ENCODE measurements around the gene PRRG4.
"Not testable (repeated sequence)": the region's sequence is repeated elsewhere in the genome, so short reads cannot be mapped to it uniquely, and the experiment has no call there.

Gene PRRG4

DNA sequence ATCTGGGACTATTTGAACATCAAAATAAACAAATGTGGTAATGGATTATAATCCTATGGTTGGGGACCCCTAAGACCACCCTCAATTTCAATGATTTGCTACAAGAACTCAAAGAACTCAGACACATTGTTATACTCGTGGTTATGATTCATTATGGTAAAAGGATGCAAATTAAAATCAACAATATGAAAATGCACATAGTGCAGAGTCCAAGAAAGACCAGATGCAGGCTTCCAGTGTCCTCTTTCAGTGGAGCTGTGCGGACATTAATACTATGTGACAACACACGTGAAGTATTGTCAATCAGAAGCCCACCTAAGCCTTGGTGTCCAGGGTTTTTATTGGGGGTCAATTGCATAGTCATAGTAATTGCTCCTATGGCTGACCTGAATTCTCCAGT lies 53.7 kb downstream of the PRRG4 start:
- no peak overlapping the region for H3K27ac Mint-ChIP-seq
- TF ChIP-seq, protein P1, sequence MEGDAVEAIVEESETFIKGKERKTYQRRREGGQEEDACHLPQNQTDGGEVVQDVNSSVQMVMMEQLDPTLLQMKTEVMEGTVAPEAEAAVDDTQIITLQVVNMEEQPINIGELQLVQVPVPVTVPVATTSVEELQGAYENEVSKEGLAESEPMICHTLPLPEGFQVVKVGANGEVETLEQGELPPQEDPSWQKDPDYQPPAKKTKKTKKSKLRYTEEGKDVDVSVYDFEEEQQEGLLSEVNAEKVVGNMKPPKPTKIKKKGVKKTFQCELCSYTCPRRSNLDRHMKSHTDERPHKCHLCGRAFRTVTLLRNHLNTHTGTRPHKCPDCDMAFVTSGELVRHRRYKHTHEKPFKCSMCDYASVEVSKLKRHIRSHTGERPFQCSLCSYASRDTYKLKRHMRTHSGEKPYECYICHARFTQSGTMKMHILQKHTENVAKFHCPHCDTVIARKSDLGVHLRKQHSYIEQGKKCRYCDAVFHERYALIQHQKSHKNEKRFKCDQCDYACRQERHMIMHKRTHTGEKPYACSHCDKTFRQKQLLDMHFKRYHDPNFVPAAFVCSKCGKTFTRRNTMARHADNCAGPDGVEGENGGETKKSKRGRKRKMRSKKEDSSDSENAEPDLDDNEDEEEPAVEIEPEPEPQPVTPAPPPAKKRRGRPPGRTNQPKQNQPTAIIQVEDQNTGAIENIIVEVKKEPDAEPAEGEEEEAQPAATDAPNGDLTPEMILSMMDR (IDR thresholded peaks at IDR 0.05) = no peak
- no peak overlapping the region for H3K4me3 Mint-ChIP-seq
- peaks cover 11% of the 10 kb centered on the region for H3K4me1 Mint-ChIP-seq
- peaks cover 27% of the 10 kb centered on the region for H3K9me3 Mint-ChIP-seq
- H3K36me3 Mint-ChIP-seq (ENCODE audit: low read depth) = peaks cover 4% of the 10 kb centered on the region
- peaks cover 5% of the 10 kb centered on the region for H3K27me3 Mint-ChIP-seq (ENCODE audit: low read depth, poor library complexity)
- no peak for DNase-seq

DNA sequence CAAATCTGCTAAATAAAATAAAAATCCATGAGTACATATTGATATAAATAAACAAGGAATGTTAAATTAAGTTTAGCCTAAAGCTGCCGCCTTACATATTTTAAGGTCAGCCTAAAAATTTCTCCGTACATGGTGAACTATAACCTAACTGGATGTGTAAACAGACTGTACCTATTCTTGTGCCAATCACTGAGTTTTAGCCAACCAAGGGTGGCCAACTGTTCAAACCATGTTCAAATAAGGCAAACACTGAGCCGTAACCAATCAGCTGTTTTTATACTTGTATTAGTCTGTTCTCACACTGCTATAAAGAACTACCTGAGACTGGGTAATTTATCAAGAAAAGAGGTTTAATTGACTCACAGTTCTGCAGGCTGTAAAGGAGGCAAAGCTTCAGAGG lies 54.3 kb downstream of the PRRG4 start:
- H3K4me1 Mint-ChIP-seq = peaks cover 11% of the 10 kb centered on the region
- H3K27me3 Mint-ChIP-seq (ENCODE audit: low read depth, poor library complexity) = peaks cover 4% of the 10 kb centered on the region
- no peak overlapping the region for H3K4me3 Mint-ChIP-seq
- no peak for DNase-seq
- peak overlapping the region; percentile 73 for H3K27ac Mint-ChIP-seq
- peaks cover 32% of the 10 kb centered on the region for H3K9me3 Mint-ChIP-seq
- peaks cover 9% of the 10 kb centered on the region for H3K36me3 Mint-ChIP-seq (ENCODE audit: low read depth)
- TF ChIP-seq, protein P1 (IDR thresholded peaks at IDR 0.05) = no peak

DNA sequence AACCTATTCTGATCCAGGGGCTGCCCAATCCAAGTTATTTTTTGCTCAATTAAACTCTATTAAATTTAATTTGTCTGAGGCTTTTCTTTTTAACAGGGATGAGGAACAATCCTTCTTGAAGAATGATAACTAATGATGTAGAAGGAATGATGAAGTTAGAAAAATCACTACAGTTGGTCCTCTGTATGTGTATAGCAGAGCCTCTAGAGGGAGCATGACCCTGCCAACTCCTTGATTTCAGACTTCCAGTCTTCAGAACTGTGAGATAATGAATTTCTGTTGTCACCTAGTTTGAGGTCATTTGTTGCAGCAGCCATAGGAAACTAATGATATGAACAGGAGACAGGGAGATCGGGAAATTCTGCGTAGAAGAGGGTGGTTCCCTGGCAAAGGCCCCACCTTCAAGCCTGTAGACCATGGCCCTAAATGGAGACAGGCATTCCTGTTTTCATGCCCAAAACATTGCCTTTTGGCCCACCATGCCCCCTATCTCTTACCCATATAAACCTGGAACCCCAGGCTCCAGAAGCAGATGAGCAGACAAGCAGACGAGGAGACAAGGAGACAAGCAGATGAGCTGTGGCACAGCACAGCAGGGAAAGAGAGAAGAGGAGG lies 55.1 kb downstream of the PRRG4 start:
- Mint-ChIP-seq H3K36me3 (ENCODE audit: low read depth) (peaks cover 17% of the 10 kb centered on the region), H3K4me3 (no peak overlapping the region), H3K9me3 (peaks cover 41% of the 10 kb centered on the region), H3K27me3 (ENCODE audit: low read depth, poor library complexity) (peaks cover 4% of the 10 kb centered on the region), H3K4me1 (peaks cover 12% of the 10 kb centered on the region), H3K27ac (no peak overlapping the region)
- TF ChIP-seq, protein P1 (IDR thresholded peaks at IDR 0.05) = no peak
- no peak for DNase-seq

DNA sequence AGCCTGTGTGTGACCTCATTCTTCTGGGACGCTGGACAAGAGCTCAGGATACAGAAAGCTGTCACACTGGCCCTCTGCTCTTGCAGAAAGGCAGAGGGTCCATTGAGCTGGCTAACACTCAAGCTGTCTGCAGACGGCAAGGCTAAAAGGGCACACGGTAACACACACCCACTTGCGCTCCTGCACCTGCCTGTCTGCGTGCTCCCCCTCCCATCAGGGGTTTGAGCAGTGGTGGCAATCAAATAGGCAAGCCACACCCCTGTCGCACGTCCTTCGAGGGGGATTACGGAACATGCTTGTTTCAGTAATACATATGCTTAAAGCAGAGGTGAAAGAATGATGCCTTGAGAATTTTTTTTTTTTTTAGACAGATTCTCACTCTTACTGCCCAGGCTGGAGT lies 55.8 kb downstream of the PRRG4 start:
- no peak overlapping the region for H3K27ac Mint-ChIP-seq
- H3K9me3 Mint-ChIP-seq = peaks cover 46% of the 10 kb centered on the region
- H3K36me3 Mint-ChIP-seq (ENCODE audit: low read depth) = peaks cover 21% of the 10 kb centered on the region
- H3K4me3 Mint-ChIP-seq = no peak overlapping the region
- TF ChIP-seq, protein P1 (IDR thresholded peaks at IDR 0.05) = no peak
- DNase-seq = no peak
- peaks cover 4% of the 10 kb centered on the region for H3K27me3 Mint-ChIP-seq (ENCODE audit: low read depth, poor library complexity)
- H3K4me1 Mint-ChIP-seq = peaks cover 19% of the 10 kb centered on the region

DNA sequence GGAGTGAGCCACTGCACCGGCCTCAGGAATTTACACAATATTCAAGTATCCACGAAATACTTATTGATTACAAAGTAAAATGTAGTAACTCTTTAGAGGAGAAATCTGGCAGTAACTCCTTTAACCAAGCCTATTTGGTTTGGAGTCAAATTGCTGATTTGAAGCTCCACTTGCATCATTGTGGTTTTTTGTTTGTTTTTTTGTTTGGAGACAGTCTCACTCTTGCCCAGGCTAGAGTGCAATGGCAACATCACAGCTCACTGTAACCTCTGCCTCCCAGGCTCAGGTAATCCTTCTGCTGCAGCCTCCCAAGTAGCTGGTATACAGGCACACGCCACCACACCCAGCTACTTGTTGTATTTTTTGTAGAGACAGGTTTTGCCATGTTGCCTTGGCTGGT lies 56.5 kb downstream of the PRRG4 start:
- no peak overlapping the region for H3K4me3 Mint-ChIP-seq
- H3K27ac Mint-ChIP-seq = no peak overlapping the region
- H3K4me1 Mint-ChIP-seq = peaks cover 24% of the 10 kb centered on the region
- peaks cover 21% of the 10 kb centered on the region for H3K36me3 Mint-ChIP-seq (ENCODE audit: low read depth)
- peaks cover 4% of the 10 kb centered on the region for H3K27me3 Mint-ChIP-seq (ENCODE audit: low read depth, poor library complexity)
- TF ChIP-seq, protein P1 (IDR thresholded peaks at IDR 0.05) = no peak
- DNase-seq = no peak
- H3K9me3 Mint-ChIP-seq = peaks cover 46% of the 10 kb centered on the region

DNA sequence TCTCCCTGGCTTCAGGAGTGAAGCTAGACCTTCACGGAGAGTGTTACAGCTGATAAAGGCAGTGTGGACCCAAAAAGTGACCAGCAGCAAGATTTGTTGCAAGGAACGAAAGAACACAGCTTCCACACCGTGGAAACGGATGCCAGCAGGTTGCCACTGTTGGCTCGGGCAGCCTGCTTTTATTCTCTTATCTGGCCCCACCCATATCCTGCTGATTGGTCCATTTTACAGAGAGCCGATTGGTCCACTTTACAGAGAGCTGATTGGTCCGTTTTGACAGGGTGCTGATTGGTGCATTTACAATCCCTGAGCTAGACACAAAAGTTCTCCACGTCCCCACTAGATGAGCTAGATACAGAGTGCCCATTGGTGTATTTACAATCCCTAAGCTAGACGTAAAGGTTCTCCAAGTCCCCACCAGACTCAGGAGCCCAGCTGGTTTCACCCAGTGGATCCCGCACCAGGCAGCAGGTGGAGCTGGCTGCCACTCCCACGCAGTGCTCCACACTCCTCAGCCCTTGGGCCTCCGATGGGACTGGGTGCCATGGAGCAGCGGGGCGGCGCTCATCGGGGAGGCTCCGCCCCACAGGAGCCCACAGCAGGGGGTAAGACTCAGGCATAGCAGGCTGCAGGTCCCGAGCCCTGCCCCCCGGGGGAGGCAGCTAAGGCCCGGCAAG lies 58.1 kb downstream of the PRRG4 start:
- Mint-ChIP-seq H3K4me1 (peaks cover 34% of the 10 kb centered on the region), H3K9me3 (peaks cover 46% of the 10 kb centered on the region), H3K36me3 (ENCODE audit: low read depth) (peaks cover 21% of the 10 kb centered on the region), H3K27ac (peak overlapping the region; percentile 42)
- H3K4me3 Mint-ChIP-seq; H3K27me3 Mint-ChIP-seq (ENCODE audit: low read depth, poor library complexity); DNase-seq: not testable (repeated sequence)

DNA sequence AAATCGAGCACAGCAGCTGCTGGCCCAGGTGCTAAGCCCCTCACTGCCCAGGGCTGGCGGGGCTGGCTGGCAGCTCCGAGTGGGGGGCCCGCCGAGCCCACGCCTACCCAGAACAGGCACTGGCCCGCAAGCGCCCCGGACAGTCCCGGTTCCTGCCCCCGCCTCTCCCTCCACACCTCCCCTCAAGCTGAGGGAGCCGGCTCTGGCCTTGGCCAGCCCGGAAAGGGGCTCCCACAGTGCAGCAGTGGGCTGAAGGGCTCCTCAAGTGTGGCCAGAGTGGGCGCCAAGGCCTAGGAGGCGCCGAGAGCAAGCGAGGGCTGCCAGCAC lies 58.6 kb downstream of the PRRG4 start:
- H3K27ac Mint-ChIP-seq; H3K27me3 Mint-ChIP-seq (ENCODE audit: low read depth, poor library complexity); DNase-seq; H3K4me3 Mint-ChIP-seq: not testable (repeated sequence)
- Mint-ChIP-seq H3K36me3 (ENCODE audit: low read depth) (peaks cover 21% of the 10 kb centered on the region), H3K4me1 (peaks cover 34% of the 10 kb centered on the region), H3K9me3 (peaks cover 42% of the 10 kb centered on the region)
